Testis (tissue), 3 donors: ENCODE measurements around the gene RSBN1L. TPM values are rescaled to one million over a fixed set of nuclear protein-coding genes. Genes with fewer than 3 reads are reported as not detected.

Experiments used
- DNase-seq: peaks from one replicate; pipeline ENCODE4 v3.0.0-alpha.2; 2019
- H3K27ac ChIP-seq, 2 donors: fragments of 200-600 bp; sonication (generic); one replicate each; pipeline ENCODE4 v1.5.1; 2019
- H3K27me3 ChIP-seq: fragments of 200-600 bp; sonication (generic); one replicate; pipeline ENCODE4 v1.5.1; 2019
- H3K36me3 ChIP-seq: fragments of 200-600 bp; sonication (generic); one replicate; pipeline ENCODE4 v1.5.1; 2017; ENCODE audit warnings: low read depth; ENCODE audit errors: missing control alignments
- H3K4me1 ChIP-seq: fragments of 200-600 bp; sonication (generic); one replicate; pipeline ENCODE4 v1.5.1; 2019
- H3K4me3 ChIP-seq, 2 donors: fragments of 200-600 bp; sonication (generic); one replicate each; pipeline ENCODE4 v1.5.1; 2017 to 2019
- H3K9me3 ChIP-seq: fragments of 200-600 bp; sonication (generic); one replicate; pipeline ENCODE4 v1.5.1; 2017
- POLR2A ChIP-seq: fragments of 450-650 bp; IDR thresholded peaks from one replicate; pipeline ENCODE4 v1.6.1; 2017; ENCODE audit warnings: antibody characterized with exemption, mild to moderate bottlenecking, moderate library complexity
- WGBS, 2 donors: methylation state at CpG; one replicate each; pipeline ENCODE4 v1.1.5; 2018; 5-methylcytosine and 5-hydroxymethylcytosine counted together
- intact Hi-C: fragments of 100-400 bp; cut with DNase I; formaldehyde crosslinking; loops from one replicate; pipeline ENCODE4 v1.15.1; 2023; ENCODE audit warnings: low total_unique reads
- polyA plus RNA-seq: library from polyadenylated mRNA; stranded (reverse); fragments of 350-450 nt; fragmentation: Illumina TruSeq; extraction: RNeasy Lipid Tissue Mini Kit (QIAGEN cat#74804); gene quantifications from one replicate; pipeline ENCODE4 v1.2.3, GENCODE V29; 2014; ENCODE audit warnings: low read depth, low replicate concordance; ENCODE audit not compliant: insufficient read depth
- total RNA-seq, 2 donors: library from RNA; depleted of rRNA; stranded (reverse); fragments of >200 nt; gene quantifications; one replicate each; pipeline ENCODE4 v1.2.3, GENCODE V29; 2016
- TF ChIP-seq, protein P1 (sequence below), 3 experiments: fragments of 450-650 bp in 2 of 3; fragments of 200-600 bp in 1 of 3; sonication (generic) in 1 of 3; IDR thresholded peaks; one replicate each; pipeline ENCODE4 v1.5.1; 2016 to 2019; ENCODE audit warnings: antibody characterized with exemption in 3 of 3, mild to moderate bottlenecking in 2 of 3, moderate library complexity in 1 of 3

RSBN1L gene
- total and polyA plus RNA-seq, 3 donors from 2014 or later: 33.0 to 40.1 (median 38.1) TPM

DNA sequence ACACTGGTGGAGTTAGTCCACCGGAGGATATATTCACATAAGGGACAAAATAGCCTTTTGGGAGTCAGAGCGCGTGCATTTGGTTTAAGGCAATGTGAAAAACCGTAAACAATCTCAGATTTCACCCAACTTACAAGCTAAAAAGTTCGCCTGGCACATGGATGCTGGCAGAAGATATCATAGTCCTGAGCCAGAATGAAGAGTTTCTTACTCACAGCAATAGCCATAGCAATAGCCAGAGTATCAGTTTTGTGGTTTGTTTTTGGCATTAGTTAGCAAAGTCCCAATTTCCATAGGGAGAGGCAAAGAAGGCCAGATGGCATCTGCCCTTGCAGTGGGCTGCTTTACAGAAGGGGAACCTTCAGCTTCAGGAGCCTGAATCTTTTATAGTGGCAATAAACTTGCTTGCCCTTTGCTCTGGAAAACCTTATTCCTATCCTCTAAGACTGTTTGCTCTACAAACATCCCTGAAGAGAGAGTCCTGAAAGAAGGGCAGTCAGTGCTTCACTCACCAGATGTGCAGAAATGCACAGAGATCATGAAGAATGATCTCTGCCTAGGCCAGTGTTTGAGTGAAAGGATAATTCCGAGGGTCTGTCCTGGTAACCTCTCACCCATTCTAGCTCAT is 28.7 kb upstream of the RSBN1L start:
- DNase-seq: no peak
- Histone ChIP-seq H3K27me3 (no peaks in the 10 kb centered on the region), H3K27ac (no peak overlapping the region), H3K36me3 (no peaks in the 10 kb centered on the region), H3K4me1 (no peaks in the 10 kb centered on the region), H3K9me3 (no peaks in the 10 kb centered on the region), H3K4me3 (no peak overlapping the region)
- TF ChIP-seq, protein P1, sequence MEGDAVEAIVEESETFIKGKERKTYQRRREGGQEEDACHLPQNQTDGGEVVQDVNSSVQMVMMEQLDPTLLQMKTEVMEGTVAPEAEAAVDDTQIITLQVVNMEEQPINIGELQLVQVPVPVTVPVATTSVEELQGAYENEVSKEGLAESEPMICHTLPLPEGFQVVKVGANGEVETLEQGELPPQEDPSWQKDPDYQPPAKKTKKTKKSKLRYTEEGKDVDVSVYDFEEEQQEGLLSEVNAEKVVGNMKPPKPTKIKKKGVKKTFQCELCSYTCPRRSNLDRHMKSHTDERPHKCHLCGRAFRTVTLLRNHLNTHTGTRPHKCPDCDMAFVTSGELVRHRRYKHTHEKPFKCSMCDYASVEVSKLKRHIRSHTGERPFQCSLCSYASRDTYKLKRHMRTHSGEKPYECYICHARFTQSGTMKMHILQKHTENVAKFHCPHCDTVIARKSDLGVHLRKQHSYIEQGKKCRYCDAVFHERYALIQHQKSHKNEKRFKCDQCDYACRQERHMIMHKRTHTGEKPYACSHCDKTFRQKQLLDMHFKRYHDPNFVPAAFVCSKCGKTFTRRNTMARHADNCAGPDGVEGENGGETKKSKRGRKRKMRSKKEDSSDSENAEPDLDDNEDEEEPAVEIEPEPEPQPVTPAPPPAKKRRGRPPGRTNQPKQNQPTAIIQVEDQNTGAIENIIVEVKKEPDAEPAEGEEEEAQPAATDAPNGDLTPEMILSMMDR (IDR thresholded peaks at IDR 0.05): no peak
- TF ChIP-seq POLR2A: no peak
- intact Hi-C loops: no loop called here
- 88 to 89% methylated on average over 6 of the region's 6 CpGs for WGBS, 2 donors

DNA sequence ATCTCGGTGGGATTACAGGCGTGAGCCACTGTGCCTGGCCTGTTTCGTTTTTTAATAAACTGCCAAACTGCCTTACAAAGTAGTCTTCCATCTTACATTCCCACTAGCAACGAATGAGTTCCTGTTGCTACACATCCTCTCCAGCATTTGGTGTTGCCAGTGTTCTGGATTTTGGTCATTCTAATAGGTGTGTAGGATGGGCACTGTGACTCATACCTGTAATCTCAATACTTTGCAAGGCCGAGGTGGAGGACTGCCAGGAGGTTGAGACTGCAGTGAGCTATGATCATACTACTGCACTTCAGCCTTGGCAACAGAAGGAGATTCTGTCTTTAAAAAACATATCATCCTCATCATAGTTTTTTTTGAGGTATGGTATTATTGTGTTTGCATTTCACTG is 21.4 kb upstream of the RSBN1L start:
- Histone ChIP-seq H3K27ac (no peak overlapping the region), H3K4me1 (no peaks in the 10 kb centered on the region), H3K9me3 (no peaks in the 10 kb centered on the region), H3K36me3 (no peaks in the 10 kb centered on the region), H3K27me3 (no peaks in the 10 kb centered on the region), H3K4me3 (no peak overlapping the region)
- 88 to 91% methylated on average over 5 of the region's 5 CpGs for WGBS, 2 donors
- no peak for DNase-seq
- no peak for TF ChIP-seq POLR2A
- TF ChIP-seq, protein P1 (IDR thresholded peaks at IDR 0.05): no peak
- intact Hi-C loops: no loop called here

DNA sequence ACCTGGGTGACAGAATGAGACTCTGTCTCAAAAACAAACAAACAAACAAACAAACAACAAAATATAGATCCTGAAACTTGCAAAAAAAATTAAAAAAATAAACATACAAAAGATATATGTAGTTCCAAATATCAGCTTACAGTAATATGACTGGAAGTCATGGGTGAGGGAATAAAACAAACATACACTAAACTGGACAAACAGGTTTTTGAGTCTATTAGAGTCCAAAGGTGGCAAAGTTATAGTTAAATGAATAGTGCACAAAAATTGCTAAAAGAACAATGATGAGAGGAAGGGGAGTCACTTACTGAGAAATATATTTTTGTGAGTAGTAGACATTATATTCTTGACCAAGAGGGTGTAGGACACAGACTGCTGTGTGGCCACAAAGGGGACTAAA is 16.7 kb upstream of the RSBN1L start:
- H3K27me3 ChIP-seq: no peaks in the 10 kb centered on the region
- no peaks in the 10 kb centered on the region for H3K9me3 ChIP-seq
- H3K4me1 ChIP-seq: no peaks in the 10 kb centered on the region
- intact Hi-C loops: no loop called here
- H3K36me3 ChIP-seq: no peaks in the 10 kb centered on the region
- no peak overlapping the region for H3K4me3 ChIP-seq
- TF ChIP-seq, protein P1 (IDR thresholded peaks at IDR 0.05): no peak
- TF ChIP-seq POLR2A: no peak
- no peak overlapping the region for H3K27ac ChIP-seq
- DNase-seq: no peak

DNA sequence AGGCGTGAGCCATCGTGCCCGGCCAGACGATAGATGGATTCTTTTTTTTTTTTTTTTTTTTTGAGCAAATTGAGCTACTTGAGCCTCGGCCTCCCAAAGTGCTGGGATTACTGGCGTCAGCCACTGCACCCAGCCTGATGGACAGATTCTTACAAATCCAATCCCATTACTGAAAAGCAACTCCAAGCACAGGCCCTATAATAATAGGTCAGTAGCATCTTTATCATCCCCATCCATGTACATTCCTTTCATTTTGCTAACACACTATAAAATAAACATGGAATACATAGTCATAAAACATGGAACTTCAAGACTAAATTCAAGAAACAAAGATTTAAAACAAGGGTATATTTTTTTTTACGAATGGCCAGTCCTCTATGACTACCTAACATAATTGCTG is 16.0 kb upstream of the RSBN1L start:
- intact Hi-C loops: no loop called here
- no peak for DNase-seq
- Histone ChIP-seq H3K27me3 (no peaks in the 10 kb centered on the region), H3K4me3 (no peak overlapping the region), H3K36me3 (no peaks in the 10 kb centered on the region), H3K4me1 (peaks cover 7% of the 10 kb centered on the region), H3K27ac (no peak overlapping the region), H3K9me3 (no peaks in the 10 kb centered on the region)
- WGBS, 2 donors: 94 to 96% methylated on average over 7 of the region's 7 CpGs
- TF ChIP-seq POLR2A: no peak
- TF ChIP-seq, protein P1 (IDR thresholded peaks at IDR 0.05): no peak

DNA sequence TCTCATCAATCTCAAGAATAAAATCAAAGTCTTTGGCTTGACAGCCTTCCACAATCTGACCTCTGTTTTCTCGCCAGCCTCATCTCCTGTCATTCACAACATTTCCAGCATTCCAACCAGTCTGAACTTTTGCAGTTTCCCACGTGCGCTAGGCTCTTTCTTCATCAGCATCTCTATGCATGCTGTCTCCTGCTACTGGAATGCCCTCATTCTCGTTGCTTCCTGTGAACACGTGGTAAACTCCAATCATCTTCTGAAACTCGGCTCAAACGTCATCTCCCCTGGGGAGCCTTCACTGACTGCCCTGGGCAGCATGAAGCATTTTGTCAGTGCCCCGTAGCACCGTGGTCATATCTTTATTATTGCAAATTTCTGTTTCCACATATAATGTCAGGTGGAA is 12.2 kb upstream of the RSBN1L start:
- Histone ChIP-seq H3K36me3 (no peaks in the 10 kb centered on the region), H3K4me3 (no peak overlapping the region), H3K27ac (peak overlapping the region in 1 of 2 donors; percentile 46), H3K27me3 (no peaks in the 10 kb centered on the region), H3K9me3 (no peaks in the 10 kb centered on the region), H3K4me1 (peaks cover 11% of the 10 kb centered on the region)
- 32 to 57% methylated on average over 9 of the region's 9 CpGs for WGBS, 2 donors
- intact Hi-C loops: no loop called here
- no peak for TF ChIP-seq POLR2A
- TF ChIP-seq, protein P1 (IDR thresholded peaks at IDR 0.05): no peak
- peak; percentile 46 for DNase-seq
